Measurements from ENCODE around the gene ARL4D. TPM values are rescaled to one million over a fixed set of nuclear protein-coding genes. Genes with fewer than 3 reads are reported as not detected.

The ARL4D gene
- total and polyA plus RNA-seq, 4 donors: 4.0 to 14.2 (median 8.4) TPM

GRCh38 chr17:43396491-43397060 is 2.2 kb upstream of the ARL4D start:
- ATAC-seq (ENCODE audit: low FRiP score) (no peak), DNase-seq (peak in 1 of 2 donors; percentile 50)
- Histone ChIP-seq H3K36me3 (ENCODE audit: control insufficient read depth in 1 of 2, insufficient read depth in 2 of 2, low read length in 1 of 2) (no peaks in the 10 kb centered on the region), H3K4me3 (ENCODE audit: low read length in 2 of 2) (no peak overlapping the region), H3K4me1 (ENCODE audit: control insufficient read depth in 1 of 2, insufficient read depth in 2 of 2, low read length in 2 of 2) (no peaks in the 10 kb centered on the region), H3K27ac (ENCODE audit: low read depth in 1 of 2, low read length in 2 of 2) (no peak overlapping the region), H3K9me3 (ENCODE audit: control insufficient read depth, low read length) (no peaks in the 10 kb centered on the region), H3K27me3 (ENCODE audit: control insufficient read depth in 1 of 2, insufficient read depth in 2 of 2, low read length in 1 of 2) (no peaks in the 10 kb centered on the region)
- WGBS, 2 donors: 83 to 90% methylated on average over 5 of the region's 5 CpGs
- intact Hi-C loops (cut with DNase I): loop anchor here in 1 of 2 donors (10.0 kb wide), 1 partner anchor 948 kb away; the partner anchor contains the start of gene GRN

- H3K36me3 ChIP-seq (ENCODE audit: control insufficient read depth in 1 of 2, insufficient read depth in 2 of 2, low read length in 1 of 2): no peaks in the 10 kb centered on the region
- no peak overlapping the region for H3K27ac ChIP-seq (ENCODE audit: low read depth in 1 of 2, low read length in 2 of 2)
- peak; percentile 58 to 78 for DNase-seq
- intact Hi-C loops (cut with DNase I): loop anchor here in 1 of 2 donors (10.0 kb wide), 1 partner anchor 945 kb away; the partner anchor contains the start of gene GRN
- peak overlapping the region in 1 of 2 donors; percentile 45 for H3K4me3 ChIP-seq (ENCODE audit: low read length in 2 of 2)
- no peaks in the 10 kb centered on the region for H3K27me3 ChIP-seq (ENCODE audit: control insufficient read depth in 1 of 2, insufficient read depth in 2 of 2, low read length in 1 of 2)
- no peaks in the 10 kb centered on the region for H3K4me1 ChIP-seq (ENCODE audit: control insufficient read depth in 1 of 2, insufficient read depth in 2 of 2, low read length in 2 of 2)
- H3K9me3 ChIP-seq (ENCODE audit: control insufficient read depth, low read length): no peaks in the 10 kb centered on the region
- peak; percentile 6 for ATAC-seq (ENCODE audit: low FRiP score)
- 58 to 72% methylated on average over 27 to 28 of the region's 28 CpGs for WGBS, 2 donors
Measured at GRCh38 chr17:43399839-43400328, 1.1 kb downstream of the ARL4D start.

- ATAC-seq (ENCODE audit: low FRiP score) (peak; percentile 70), DNase-seq (peak; percentile 82 to 88)
- no peaks in the 10 kb centered on the region for H3K9me3 ChIP-seq (ENCODE audit: control insufficient read depth, low read length)
- no peaks in the 10 kb centered on the region for H3K4me1 ChIP-seq (ENCODE audit: control insufficient read depth in 1 of 2, insufficient read depth in 2 of 2, low read length in 2 of 2)
- no peaks in the 10 kb centered on the region for H3K27me3 ChIP-seq (ENCODE audit: control insufficient read depth in 1 of 2, insufficient read depth in 2 of 2, low read length in 1 of 2)
- peak overlapping the region in 1 of 2 donors; percentile 32 for H3K27ac ChIP-seq (ENCODE audit: low read depth in 1 of 2, low read length in 2 of 2)
- no peak overlapping the region for H3K4me3 ChIP-seq (ENCODE audit: low read length in 2 of 2)
- H3K36me3 ChIP-seq (ENCODE audit: control insufficient read depth in 1 of 2, insufficient read depth in 2 of 2, low read length in 1 of 2): no peaks in the 10 kb centered on the region
- intact Hi-C loops (cut with DNase I): no loop called here
- 32 to 34% methylated on average over 4 of the region's 4 CpGs for WGBS, 2 donors
Measured at GRCh38 chr17:43400943-43401717, 2.3 kb downstream of the ARL4D start.

GRCh38 chr17:43402078-43402477 is 3.3 kb downstream of the ARL4D start:
- Histone ChIP-seq H3K4me1 (ENCODE audit: control insufficient read depth in 1 of 2, insufficient read depth in 2 of 2, low read length in 2 of 2) (peaks cover 0 to 2% of the 10 kb centered on the region in 2 donors), H3K36me3 (ENCODE audit: control insufficient read depth in 1 of 2, insufficient read depth in 2 of 2, low read length in 1 of 2) (no peaks in the 10 kb centered on the region), H3K27me3 (ENCODE audit: control insufficient read depth in 1 of 2, insufficient read depth in 2 of 2, low read length in 1 of 2) (no peaks in the 10 kb centered on the region), H3K4me3 (ENCODE audit: low read length in 2 of 2) (no peak overlapping the region), H3K27ac (ENCODE audit: low read depth in 1 of 2, low read length in 2 of 2) (no peak overlapping the region), H3K9me3 (ENCODE audit: control insufficient read depth, low read length) (no peaks in the 10 kb centered on the region)
- DNase-seq: peak; percentile 31 to 62
- no peak for ATAC-seq (ENCODE audit: low FRiP score)
- intact Hi-C loops (cut with DNase I): no loop called here
- WGBS, 2 donors: 90 to 91% methylated on average over 6 of the region's 6 CpGs

- no peaks in the 10 kb centered on the region for H3K36me3 ChIP-seq (ENCODE audit: control insufficient read depth in 1 of 2, insufficient read depth in 2 of 2, low read length in 1 of 2)
- H3K27ac ChIP-seq (ENCODE audit: low read depth in 1 of 2, low read length in 2 of 2): no peak overlapping the region
- no peaks in the 10 kb centered on the region for H3K27me3 ChIP-seq (ENCODE audit: control insufficient read depth in 1 of 2, insufficient read depth in 2 of 2, low read length in 1 of 2)
- intact Hi-C loops (cut with DNase I): no loop called here
- ATAC-seq (ENCODE audit: low FRiP score): no peak
- DNase-seq: peak; percentile 27 to 28
- no peaks in the 10 kb centered on the region for H3K9me3 ChIP-seq (ENCODE audit: control insufficient read depth, low read length)
- H3K4me1 ChIP-seq (ENCODE audit: control insufficient read depth in 1 of 2, insufficient read depth in 2 of 2, low read length in 2 of 2): peaks cover 0 to 2% of the 10 kb centered on the region in 2 donors
- WGBS, 2 donors: 92 to 93% methylated on average over 3 of the region's 3 CpGs
- no peak overlapping the region for H3K4me3 ChIP-seq (ENCODE audit: low read length in 2 of 2)
Measured at GRCh38 chr17:43402567-43402966, 3.8 kb downstream of the ARL4D start.

GRCh38 chr17:43403846-43404245 is 5.1 kb downstream of the ARL4D start:
- Histone ChIP-seq H3K4me1 (ENCODE audit: control insufficient read depth in 1 of 2, insufficient read depth in 2 of 2, low read length in 2 of 2) (peaks cover 0 to 2% of the 10 kb centered on the region in 2 donors), H3K27me3 (ENCODE audit: control insufficient read depth in 1 of 2, insufficient read depth in 2 of 2, low read length in 1 of 2) (no peaks in the 10 kb centered on the region), H3K4me3 (ENCODE audit: low read length in 2 of 2) (no peak overlapping the region), H3K36me3 (ENCODE audit: control insufficient read depth in 1 of 2, insufficient read depth in 2 of 2, low read length in 1 of 2) (no peaks in the 10 kb centered on the region), H3K27ac (ENCODE audit: low read depth in 1 of 2, low read length in 2 of 2) (no peak overlapping the region), H3K9me3 (ENCODE audit: control insufficient read depth, low read length) (no peaks in the 10 kb centered on the region)
- ATAC-seq (ENCODE audit: low FRiP score) (no peak), DNase-seq (no peak)
- intact Hi-C loops (cut with DNase I): no loop called here
- WGBS, 2 donors: 90 to 97% methylated on average over 5 of the region's 5 CpGs

- no peak for DNase-seq
- no peaks in the 10 kb centered on the region for H3K9me3 ChIP-seq (ENCODE audit: control insufficient read depth, low read length)
- H3K27me3 ChIP-seq (ENCODE audit: control insufficient read depth in 1 of 2, insufficient read depth in 2 of 2, low read length in 1 of 2): no peaks in the 10 kb centered on the region
- intact Hi-C loops (cut with DNase I): no loop called here
- H3K27ac ChIP-seq (ENCODE audit: low read depth in 1 of 2, low read length in 2 of 2): no peak overlapping the region
- no peaks in the 10 kb centered on the region for H3K36me3 ChIP-seq (ENCODE audit: control insufficient read depth in 1 of 2, insufficient read depth in 2 of 2, low read length in 1 of 2)
- H3K4me1 ChIP-seq (ENCODE audit: control insufficient read depth in 1 of 2, insufficient read depth in 2 of 2, low read length in 2 of 2): peaks cover 0 to 2% of the 10 kb centered on the region in 2 donors
- H3K4me3 ChIP-seq (ENCODE audit: low read length in 2 of 2): no peak overlapping the region
- no peak for ATAC-seq (ENCODE audit: low FRiP score)
Measured at GRCh38 chr17:43405861-43406260, 7.1 kb downstream of the ARL4D start.

- 47% methylated on average over 10 of the region's 10 CpGs for WGBS, 2 donors
- Histone ChIP-seq H3K4me1 (ENCODE audit: control insufficient read depth in 1 of 2, insufficient read depth in 2 of 2, low read length in 2 of 2) (peaks cover 0 to 2% of the 10 kb centered on the region in 2 donors), H3K9me3 (ENCODE audit: control insufficient read depth, low read length) (no peaks in the 10 kb centered on the region), H3K27me3 (ENCODE audit: control insufficient read depth in 1 of 2, insufficient read depth in 2 of 2, low read length in 1 of 2) (no peaks in the 10 kb centered on the region), H3K27ac (ENCODE audit: low read depth in 1 of 2, low read length in 2 of 2) (no peak overlapping the region), H3K36me3 (ENCODE audit: control insufficient read depth in 1 of 2, insufficient read depth in 2 of 2, low read length in 1 of 2) (no peaks in the 10 kb centered on the region), H3K4me3 (ENCODE audit: low read length in 2 of 2) (no peak overlapping the region)
- ATAC-seq (ENCODE audit: low FRiP score) (no peak), DNase-seq (peak in 1 of 2 donors; percentile 13)
- intact Hi-C loops (cut with DNase I): no loop called here
Measured at GRCh38 chr17:43406676-43407645, 8.2 kb downstream of the ARL4D start.

All from aorta (tissue), 5 donors.